Measurements from ENCODE around the gene INPP4A.

DNA sequence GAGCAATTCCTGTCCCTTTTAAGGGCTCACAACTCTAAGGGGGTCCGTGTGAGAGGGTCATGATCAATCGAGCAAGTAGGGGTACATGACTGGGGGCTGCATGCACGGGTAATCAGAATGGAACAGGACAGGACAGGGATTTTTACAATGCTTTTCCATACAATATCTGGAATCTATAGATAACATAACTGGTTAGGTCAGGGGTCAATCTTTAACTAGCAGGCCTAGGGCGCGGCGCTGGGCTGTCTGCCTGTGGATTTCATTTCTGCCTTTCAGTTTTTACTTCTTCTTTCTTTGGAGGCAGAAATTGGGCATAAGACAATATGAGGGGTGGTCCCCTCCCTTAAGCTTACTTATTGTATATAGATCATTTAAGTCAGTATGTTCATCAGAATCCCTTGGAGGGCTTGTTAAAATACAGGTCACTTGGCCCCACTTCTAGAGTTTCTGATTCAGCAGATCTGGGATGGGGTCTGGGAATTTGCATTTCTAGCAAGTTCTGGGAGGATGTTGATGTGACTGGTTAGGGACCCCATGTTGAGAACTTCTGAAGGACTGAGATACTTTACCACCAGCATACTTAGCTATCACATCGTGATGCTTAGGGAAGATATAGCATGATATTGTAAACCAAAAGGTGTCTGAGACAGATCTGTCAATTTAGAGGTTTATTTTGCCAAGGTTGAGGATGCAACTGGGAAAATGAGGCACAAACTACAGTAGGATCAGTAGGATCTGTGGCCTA lies 2.8 kb upstream of the INPP4A start:
- TF ChIP-seq, protein P1, sequence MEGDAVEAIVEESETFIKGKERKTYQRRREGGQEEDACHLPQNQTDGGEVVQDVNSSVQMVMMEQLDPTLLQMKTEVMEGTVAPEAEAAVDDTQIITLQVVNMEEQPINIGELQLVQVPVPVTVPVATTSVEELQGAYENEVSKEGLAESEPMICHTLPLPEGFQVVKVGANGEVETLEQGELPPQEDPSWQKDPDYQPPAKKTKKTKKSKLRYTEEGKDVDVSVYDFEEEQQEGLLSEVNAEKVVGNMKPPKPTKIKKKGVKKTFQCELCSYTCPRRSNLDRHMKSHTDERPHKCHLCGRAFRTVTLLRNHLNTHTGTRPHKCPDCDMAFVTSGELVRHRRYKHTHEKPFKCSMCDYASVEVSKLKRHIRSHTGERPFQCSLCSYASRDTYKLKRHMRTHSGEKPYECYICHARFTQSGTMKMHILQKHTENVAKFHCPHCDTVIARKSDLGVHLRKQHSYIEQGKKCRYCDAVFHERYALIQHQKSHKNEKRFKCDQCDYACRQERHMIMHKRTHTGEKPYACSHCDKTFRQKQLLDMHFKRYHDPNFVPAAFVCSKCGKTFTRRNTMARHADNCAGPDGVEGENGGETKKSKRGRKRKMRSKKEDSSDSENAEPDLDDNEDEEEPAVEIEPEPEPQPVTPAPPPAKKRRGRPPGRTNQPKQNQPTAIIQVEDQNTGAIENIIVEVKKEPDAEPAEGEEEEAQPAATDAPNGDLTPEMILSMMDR (IDR thresholded peaks at IDR 0.05) = no peak
- TF ChIP-seq POLR2A (IDR thresholded peaks at IDR 0.05) (no peak), POLR2AphosphoS5 (IDR thresholded peaks at IDR 0.05) (no peak)
